Psoas muscle (tissue), 8 donors: ENCODE measurements around the gene ARL4C. TPM values are rescaled to one million over a fixed set of nuclear protein-coding genes. Genes with fewer than 3 reads are reported as not detected.
A peak's percentile ranks its signal among the peaks of the same experiment; 100 is the strongest.

ENCODE experiments used
- ATAC-seq, 4 donors: fragments of 200-7000 bp; cut with Tn5 transposase; one replicate each; pipeline ENCODE4 v1.9.1; 2020; ENCODE audit warnings: moderate library complexity in 3 of 4, mild to moderate bottlenecking in 2 of 4
- DNase-seq, 2 donors: peaks; one replicate each; pipeline ENCODE4 v3.0.0-alpha.2; 2020
- H3K27ac ChIP-seq: fragments of 200-600 bp; one replicate; pipeline ENCODE4 v1.8.0; 2022
- H3K27me3 ChIP-seq, 3 donors: fragments of 200-600 bp in 1 of 3; one replicate each; pipeline versions ENCODE4 v1.6.1 to v1.8.0; 2013 to 2022; ENCODE audit warnings: low read length in 2 of 3, mild to moderate bottlenecking in 2 of 3, moderate library complexity in 1 of 3; ENCODE audit not compliant: insufficient read depth in 3 of 3
- H3K36me3 ChIP-seq, 2 donors: fragments of 200-600 bp in 1 of 2; one replicate each; pipeline versions ENCODE4 v1.6.1 to v1.8.0; 2013 to 2022; ENCODE audit warnings: low read depth in 1 of 2, mild to moderate bottlenecking in 1 of 2, moderate library complexity in 1 of 2; ENCODE audit not compliant: insufficient read depth in 1 of 2
- H3K4me1 ChIP-seq: fragments of 200-600 bp; one replicate; pipeline ENCODE4 v1.8.0; 2022
- H3K4me3 ChIP-seq: fragments of 200-600 bp; one replicate; pipeline ENCODE4 v1.8.0; 2022; ENCODE audit warnings: mild to moderate bottlenecking
- H3K9me3 ChIP-seq: fragments of 200-600 bp; one replicate; pipeline ENCODE4 v1.8.0; 2022
- CTCF ChIP-seq: fragments of 200-600 bp; IDR thresholded peaks from one replicate; pipeline ENCODE4 v1.8.0; 2022; ENCODE audit warnings: antibody characterized with exemption
- WGBS, 3 donors: extraction: QIAGEN DNeasy Blood & Tissue Kit; methylation state at CpG; one replicate each; pipeline versions ENCODE4 v1.1.6 to v1.1.7; 2013; 5-methylcytosine and 5-hydroxymethylcytosine counted together
- intact Hi-C, 2 donors: fragments of 100-400 bp; cut with DNase I; formaldehyde crosslinking; loops; one replicate each; pipeline versions ENCODE4 v1.11.0 to v1.14.2; 2022
- polyA plus RNA-seq, 3 donors: library from polyadenylated mRNA; stranded (reverse); fragments of 200-250 nt; gene quantifications; one replicate each; pipeline ENCODE4 v1.2.3, GENCODE V29; 2013
- total RNA-seq, 4 donors: library from RNA; stranded (reverse); fragmentation: NEBNext Ultra II Directional in 2 of 4; extraction: Animal tissue kit (Norgen Biotek cat#: 25700) in 2 of 4; gene quantifications; one replicate each; pipeline versions ENCODE4 v1.2.1 to v1.2.4, GENCODE V29; 2021 to 2023
- donor health status: healthy with polysubstance abuse.
- donor health status: DM: no; HTN: no; CAD: no; lungs with moderate emphysema.
- donor health status: Bipolar disorder and iron deficiency.
- donor health status: healthy.
- donor health status: DM: yes; HTN: yes; CAD: no.
- donor health status: DM: no; HTN: no; CAD: no.
- donor health status: DM: no; HTN: no; CAD: no.
- donor health status: DM: yes; HTN: yes; CAD: no.

The ARL4C gene
- total and polyA plus RNA-seq, 7 donors = 0.34 to 1.6 (median 1.1) TPM

- no peak for TF ChIP-seq CTCF
- DNase-seq (no peak), ATAC-seq (no peak)
- H3K36me3 ChIP-seq = no peaks in the 10 kb centered on the region
- H3K9me3 ChIP-seq = no peaks in the 10 kb centered on the region
- no peak overlapping the region for H3K27ac ChIP-seq
- intact Hi-C loops = no loop called here
- H3K27me3 ChIP-seq = no peaks in the 10 kb centered on the region
- no peak overlapping the region for H3K4me3 ChIP-seq
- no peaks in the 10 kb centered on the region for H3K4me1 ChIP-seq
- WGBS, 3 donors = 54 to 60% (median 55%) methylated on average over 13 of the region's 13 CpGs
These were observed 48.2 kb downstream of the ARL4C start for GRCh38 chr2:234448506-234449184.

GRCh38 chr2:234447963-234448362 lies 48.9 kb downstream of the ARL4C start:
- Histone ChIP-seq H3K4me1 (no peaks in the 10 kb centered on the region), H3K27me3 (no peaks in the 10 kb centered on the region), H3K4me3 (no peak overlapping the region), H3K27ac (no peak overlapping the region), H3K36me3 (no peaks in the 10 kb centered on the region), H3K9me3 (no peaks in the 10 kb centered on the region)
- 69 to 86% (median 80%) methylated on average over 5 of the region's 5 CpGs for WGBS, 3 donors
- no peak for DNase-seq
- no peak for TF ChIP-seq CTCF
- intact Hi-C loops = no loop called here
- no peak for ATAC-seq

- Histone ChIP-seq H3K4me1 (no peaks in the 10 kb centered on the region), H3K27ac (no peak overlapping the region), H3K36me3 (no peaks in the 10 kb centered on the region), H3K27me3 (no peaks in the 10 kb centered on the region), H3K4me3 (no peak overlapping the region), H3K9me3 (no peaks in the 10 kb centered on the region)
- WGBS, 3 donors = 83 to 90% (median 89%) methylated on average over 6 of the region's 6 CpGs
- intact Hi-C loops = no loop called here
- ATAC-seq (no peak), DNase-seq (no peak)
- TF ChIP-seq CTCF = no peak
These were observed 49.7 kb downstream of the ARL4C start for GRCh38 chr2:234447189-234447588.

GRCh38 chr2:234446404-234447076 lies 50.3 kb downstream of the ARL4C start:
- Histone ChIP-seq H3K9me3 (no peaks in the 10 kb centered on the region), H3K27ac (no peak overlapping the region), H3K36me3 (no peaks in the 10 kb centered on the region), H3K27me3 (no peaks in the 10 kb centered on the region), H3K4me3 (no peak overlapping the region), H3K4me1 (no peaks in the 10 kb centered on the region)
- ATAC-seq (peak; percentile 40 to 65 (median 59)), DNase-seq (peak; percentile 46 to 75)
- intact Hi-C loops = no loop called here
- TF ChIP-seq CTCF = no peak
- WGBS, 3 donors = 71 to 75% (median 74%) methylated on average over 18 of the region's 18 CpGs
